ENCODE data around the gene OGA. TPM values are rescaled to one million over a fixed set of nuclear protein-coding genes. Genes with fewer than 3 reads are reported as not detected.
A peak's percentile ranks its signal among the peaks of the same experiment; 100 is the strongest.

Gene OGA
- total and polyA plus RNA-seq, 9 of the 15 experiments (the other 6 are each of a cell fraction or from before 2014, with no cell fraction given), result 13.5 to 73.5 (median 59.5) TPM

- POLR2A ChIA-PET, result interaction anchor here (0.6 to 2.1 kb wide), 2 partner anchors 26 to 191 kb away, joined by 3 to 6 read pairs; no protein-coding TSS in a partner anchor
Measured at GRCh38 chr10:101839002-101839401, 20.8 kb upstream of the OGA start.

More at GRCh38 chr10:101839002-101839401, 20.8 kb upstream of the OGA start:
- H4K20me1 ChIP-seq (replicated peaks; ENCODE audit: control insufficient read depth, insufficient read depth, low read length), result 0 out of 2 replicates have a peak, but pooled peaks cover 5% of the 10 kb centered on the region
- no peaks in the 10 kb centered on the region for H3K79me2 ChIP-seq (ENCODE audit: control insufficient read depth, insufficient read depth, low read length)
- TF ChIP-seq HMBOX1 (IDR thresholded peaks at IDR 0.05) (no peak), HDAC1 (IDR thresholded peaks at IDR 0.05) (no peak), KLF10 (CRISPR knock-in tag; IDR thresholded peaks at IDR 0.05) (no peak), RBM22 (IDR thresholded peaks at IDR 0.05; ENCODE audit: low read depth, low read length, poor library complexity, severe bottlenecking) (no peak), BRF2 (IDR thresholded peaks at IDR 0.05; ENCODE audit: borderline replicate concordance, insufficient read depth, insufficient read length) (no peak), BCOR (IDR thresholded peaks at IDR 0.05) (no peak), ZFPM2 (CRISPR knock-in tag; IDR thresholded peaks at IDR 0.05) (no peak), ZC3H11A (IDR thresholded peaks at IDR 0.05; ENCODE audit: low read depth, low read length) (no peak), DEAF1 (CRISPR knock-in tag; IDR thresholded peaks at IDR 0.05) (no peak), ZNF146 (CRISPR knock-in tag; IDR thresholded peaks at IDR 0.05; ENCODE audit: unreplicated experiment) (no peak), ARID3A (IDR thresholded peaks at IDR 0.05; ENCODE audit: borderline replicate concordance, low read depth, low read length) (no peak), STAT5A (IDR thresholded peaks at IDR 0.05; ENCODE audit: borderline replicate concordance, low read length) (no peak), ZSCAN29 (IDR thresholded peaks at IDR 0.05) (no peak)
- H3K9me1 ChIP-seq (ENCODE audit: control insufficient read depth, insufficient read depth, low read length), result no peaks in the 10 kb centered on the region
- peak in 3 of 4 experiments; percentile 0 for DNase-seq (ENCODE audit: extremely low read depth in 1 of 4, low spot score in 3 of 4)
- BruUV-seq (replicated peaks), result no TSS peak
- ATAC-seq, result no peak
- no peaks in the 10 kb centered on the region for H3K9me3 ChIP-seq (replicated peaks; ENCODE audit: control insufficient read depth, insufficient read depth, low read depth, low read length)
- no peak overlapping the region for H3K4me2 ChIP-seq (ENCODE audit: insufficient read depth, low read length)
- H3K27me3 ChIP-seq (ENCODE audit: control insufficient read depth in 2 of 2, insufficient read depth in 2 of 2, low read length in 2 of 2), result no peaks in the 10 kb centered on the region
- no peak overlapping the region for H3K27ac ChIP-seq (ENCODE audit: extremely low read depth, low read depth, low read length)
- CTCF ChIA-PET (ENCODE audit: low intra/inter-chr PET ratio), result interaction anchor here (2.5 kb wide), 1 partner anchor 234 kb away, joined by 29 read pairs; no protein-coding TSS in a partner anchor
- H3K9ac ChIP-seq (ENCODE audit: insufficient read depth in 1 of 2, low read depth in 2 of 2, low read length in 2 of 2), result no peak overlapping the region
- WGBS (ENCODE audit: insufficient coverage, low coverage, missing lambda C conversion rate), result 67% methylated on average over 1 of the region's 1 CpG
- H3K36me3 ChIP-seq (ENCODE audit: control insufficient read depth, insufficient read depth, low read length), result peaks cover 4% of the 10 kb centered on the region; the same call in 1 of the 3 replicates
- in situ Hi-C loops (cut with MboI) (loop anchor here (5.0 to 25.0 kb wide), 5 partner anchors 203 to 773 kb away; partner anchors contain the start of genes ACTR1A, CUEDC2 and SUFU), intact Hi-C loops (cut with micrococcal nuclease) (no loop called here)
- FAIRE-seq, result no peak
- peaks cover 9 to 29% of the 10 kb centered on the region in 2 experiments; a peak in 4 of 5 replicates for H3K4me1 ChIP-seq (replicated peaks in 1 of 2; ENCODE audit: control insufficient read depth in 2 of 2, insufficient read depth in 2 of 2, low read length in 2 of 2)
- no peak overlapping the region for H3K4me3 ChIP-seq
- no peak overlapping the region for H2AFZ ChIP-seq (ENCODE audit: low read depth, low read length)

Data from K562 (cell line).